OCI-LY7 (cell line): ENCODE measurements around the gene SNTB2. TPM values are rescaled to one million over a fixed set of nuclear protein-coding genes. Genes with fewer than 3 reads are reported as not detected.

ENCODE experiments used
- BruUV-seq: library from RNA; stranded (reverse); fragments of 400-500 nt; replicated peaks from 2 replicates; lab custom pipeline; 2021; lab: Mats Ljungman, UMichigan
- CTCF ChIA-PET: fragments of 300-600 bp; sonication (Branson Sonifier 250); formaldehyde crosslinking; loops from one replicate; lab custom pipeline; 2022; ENCODE audit warnings: antibody characterized with exemption; ENCODE audit not compliant: unreplicated experiment; lab: Charles Lee
- POLR2A ChIA-PET: fragments of 300-600 bp; sonication (Branson Sonifier 250); formaldehyde crosslinking; loops from one replicate; lab custom pipeline; 2022; ENCODE audit warnings: antibody characterized with exemption; lab: Charles Lee
- DNase-seq: peaks from one replicate; pipeline ENCODE4 v3.0.0-alpha.2; 2015; ENCODE audit warnings: low spot score
- H2AFZ ChIP-seq: fragments of 200-600 bp; sonication (generic), shearing (Covaris generic); 2 replicates; pipeline ENCODE4 v1.6.1; 2014; ENCODE audit warnings: mild to moderate bottlenecking, antibody characterized with exemption, low read length, moderate library complexity
- H3K27ac ChIP-seq: fragments of 200-600 bp; sonication (generic); 2 replicates; pipeline ENCODE4 v1.5.1; 2014; ENCODE audit warnings: mixed run types, low read depth, mild to moderate bottlenecking, moderate library complexity, low read length, inconsistent platforms; ENCODE audit not compliant: poor library complexity, severe bottlenecking
- H3K36me3 ChIP-seq: fragments of 200-600 bp; sonication (generic); 2 replicates; pipeline ENCODE4 v1.6.1; 2014; ENCODE audit warnings: mild to moderate bottlenecking, antibody characterized with exemption, low read length, moderate library complexity, mixed read lengths; ENCODE audit not compliant: insufficient read depth
- H3K4me1 ChIP-seq: fragments of 200-600 bp; sonication (generic); 2 replicates; pipeline ENCODE4 v1.5.1; 2014; ENCODE audit warnings: mild to moderate bottlenecking, low read length; ENCODE audit not compliant: insufficient read depth, poor library complexity, severe bottlenecking
- H3K4me2 ChIP-seq: fragments of 200-600 bp; sonication (generic); 2 replicates; pipeline ENCODE4 v1.6.1; 2014; ENCODE audit warnings: mild to moderate bottlenecking, low read length
- H3K4me3 ChIP-seq: fragments of 200-600 bp; sonication (generic); 2 replicates; pipeline ENCODE4 v1.5.1; 2014; ENCODE audit warnings: mild to moderate bottlenecking, low read depth, low read length; ENCODE audit not compliant: poor library complexity, severe bottlenecking
- H3K79me2 ChIP-seq: fragments of 200-600 bp; sonication (generic); 2 replicates; pipeline ENCODE4 v1.6.1; 2016; ENCODE audit warnings: low read depth, mild to moderate bottlenecking, low read length, moderate library complexity, mixed read lengths; ENCODE audit not compliant: insufficient read depth
- H3K9me2 ChIP-seq: fragments of 200-600 bp; sonication (generic); 2 replicates; pipeline ENCODE4 v1.6.1; 2016; ENCODE audit warnings: mild to moderate bottlenecking, low read length, mixed read lengths; ENCODE audit not compliant: insufficient read depth
- H3K9me3 ChIP-seq: fragments of 200-600 bp; sonication (generic); 2 replicates; pipeline ENCODE4 v1.6.1; 2014; ENCODE audit warnings: mild to moderate bottlenecking, mixed run types, low read length, mixed read lengths
- H4K20me1 ChIP-seq: fragments of 200-600 bp; sonication (generic); 2 replicates; pipeline ENCODE4 v1.6.1; 2014; ENCODE audit warnings: mild to moderate bottlenecking, antibody characterized with exemption, low read length, moderate library complexity, mixed read lengths; ENCODE audit not compliant: insufficient read depth
- EZH2phosphoT487 ChIP-seq: fragments of 200-600 bp; sonication (generic); IDR thresholded peaks from 2 replicates; pipeline ENCODE4 v1.6.1; 2018; ENCODE audit warnings: low read depth, borderline replicate concordance, mild to moderate bottlenecking, mixed run types, antibody characterized with exemption, low read length, moderate library complexity, mixed read lengths
- intact Hi-C: fragments of 100-400 bp; cut with micrococcal nuclease; formaldehyde crosslinking; loops from one replicate; pipeline ENCODE4 v1.10.0; 2022; ENCODE audit not compliant: unreplicated experiment
- total RNA-seq, 2 experiments: library from RNA; depleted of rRNA in 1 of 2; stranded (reverse); fragments of >200 nt in 1 of 2; shearing (Covaris generic) in 1 of 2; gene quantifications; 2 replicates each; pipeline ENCODE4 v1.2.3, GENCODE V29; 2014 to 2022
- TF ChIP-seq, protein P1 (sequence below): fragments of 200-600 bp; sonication (generic); conservative IDR thresholded peaks from 2 replicates; pipeline ENCODE4 v1.5.1; 2014; ENCODE audit warnings: mild to moderate bottlenecking, antibody characterized with exemption, low read length, moderate library complexity, mixed read lengths

The SNTB2 gene
- total RNA-seq, 2 experiments from 2014 or later, result 21.2 to 34.1 TPM

DNA sequence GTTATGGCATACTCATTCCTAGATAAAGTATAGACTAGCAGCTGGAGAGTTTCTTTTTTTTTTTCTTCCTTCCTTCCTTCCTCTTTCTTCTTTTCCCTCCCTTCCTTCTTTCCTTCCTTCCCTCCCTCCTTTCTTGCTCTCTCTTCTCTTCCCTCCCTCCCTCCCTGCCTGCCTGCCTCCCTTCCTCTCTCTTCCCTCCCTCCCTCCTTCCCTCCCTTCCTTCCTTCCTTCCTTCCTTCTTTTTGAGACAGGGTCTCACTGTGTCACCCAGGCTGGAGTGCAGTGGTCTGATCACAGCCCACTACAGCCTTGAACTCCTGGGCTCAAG lies 7.0 kb upstream of the SNTB2 start:
- POLR2A ChIA-PET, result interaction anchor here (0.6 kb wide), 1 partner anchor 89 kb away, joined by 3 read pairs; no protein-coding TSS in a partner anchor

DNA sequence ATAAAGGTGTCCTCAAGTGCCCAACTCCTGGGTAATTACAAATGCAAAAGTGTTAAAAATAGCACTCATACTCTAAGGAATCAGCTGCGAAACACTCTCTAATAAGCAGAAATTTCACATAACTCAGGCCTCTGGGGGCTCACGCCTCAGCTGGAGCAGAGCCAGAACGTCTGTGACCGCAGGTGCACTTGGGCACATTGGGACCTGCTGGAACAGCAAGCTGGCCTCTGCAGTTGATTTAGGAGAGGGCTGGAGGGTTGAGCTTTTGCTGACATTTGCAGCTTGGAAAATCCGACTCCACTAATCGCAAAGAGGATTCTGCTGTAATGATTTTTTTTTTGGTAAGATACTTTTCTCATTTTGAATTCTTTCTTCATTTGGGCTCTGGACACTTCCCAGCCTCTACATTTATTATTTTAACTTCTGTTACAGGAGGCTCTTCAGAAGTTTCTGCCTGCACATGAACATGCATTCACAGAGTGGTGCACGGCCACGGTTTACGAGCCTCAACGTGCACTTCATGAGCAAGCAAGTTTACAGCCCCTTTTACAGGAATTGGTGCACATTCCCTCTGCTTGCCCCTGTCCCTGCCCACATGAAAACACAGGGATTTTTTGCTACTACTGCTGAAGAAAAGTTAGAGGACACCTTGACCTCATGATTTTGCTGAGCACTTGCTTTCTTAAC lies 4.1 kb upstream of the SNTB2 start:
- POLR2A ChIA-PET, result interaction anchor here (1.0 kb wide), 1 partner anchor 14 kb away, joined by 3 read pairs; no protein-coding TSS in a partner anchor
- CTCF ChIA-PET, result no interaction called here

More for the DNA sequence above, 7.0 kb upstream of the SNTB2 start:
- TF ChIP-seq EZH2phosphoT487, result no peak
- TF ChIP-seq, protein P1, sequence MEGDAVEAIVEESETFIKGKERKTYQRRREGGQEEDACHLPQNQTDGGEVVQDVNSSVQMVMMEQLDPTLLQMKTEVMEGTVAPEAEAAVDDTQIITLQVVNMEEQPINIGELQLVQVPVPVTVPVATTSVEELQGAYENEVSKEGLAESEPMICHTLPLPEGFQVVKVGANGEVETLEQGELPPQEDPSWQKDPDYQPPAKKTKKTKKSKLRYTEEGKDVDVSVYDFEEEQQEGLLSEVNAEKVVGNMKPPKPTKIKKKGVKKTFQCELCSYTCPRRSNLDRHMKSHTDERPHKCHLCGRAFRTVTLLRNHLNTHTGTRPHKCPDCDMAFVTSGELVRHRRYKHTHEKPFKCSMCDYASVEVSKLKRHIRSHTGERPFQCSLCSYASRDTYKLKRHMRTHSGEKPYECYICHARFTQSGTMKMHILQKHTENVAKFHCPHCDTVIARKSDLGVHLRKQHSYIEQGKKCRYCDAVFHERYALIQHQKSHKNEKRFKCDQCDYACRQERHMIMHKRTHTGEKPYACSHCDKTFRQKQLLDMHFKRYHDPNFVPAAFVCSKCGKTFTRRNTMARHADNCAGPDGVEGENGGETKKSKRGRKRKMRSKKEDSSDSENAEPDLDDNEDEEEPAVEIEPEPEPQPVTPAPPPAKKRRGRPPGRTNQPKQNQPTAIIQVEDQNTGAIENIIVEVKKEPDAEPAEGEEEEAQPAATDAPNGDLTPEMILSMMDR, result no peak
- peaks cover 10% of the 10 kb centered on the region; the same call in 1 of the 2 replicates for H3K36me3 ChIP-seq
- H4K20me1 ChIP-seq, result no peaks in the 10 kb centered on the region
- intact Hi-C loops, result no loop called here
- BruUV-seq, result no TSS peak
- CTCF ChIA-PET, result no interaction called here
- no peaks in the 10 kb centered on the region for H3K9me3 ChIP-seq
- H3K4me2 ChIP-seq, result no peak overlapping the region
- no peaks in the 10 kb centered on the region for H3K4me1 ChIP-seq
- H3K79me2 ChIP-seq, result no peaks in the 10 kb centered on the region
- H3K9me2 ChIP-seq, result no peaks in the 10 kb centered on the region
- no peak overlapping the region for H3K27ac ChIP-seq
- no peak for DNase-seq
- no peak overlapping the region for H3K4me3 ChIP-seq
- no peak overlapping the region for H2AFZ ChIP-seq

More for the DNA sequence above, 4.1 kb upstream of the SNTB2 start:
- intact Hi-C loops, result no loop called here
- TF ChIP-seq, protein P1, result no peak
- Histone ChIP-seq H3K27ac (no peak overlapping the region), H3K79me2 (peaks cover 2% of the 10 kb centered on the region; the same call in 1 of the 2 replicates), H3K36me3 (no peaks in the 10 kb centered on the region), H3K4me2 (no peak overlapping the region), H3K9me3 (no peaks in the 10 kb centered on the region), H3K4me3 (no peak overlapping the region), H3K9me2 (no peaks in the 10 kb centered on the region), H2AFZ (no peak overlapping the region), H3K4me1 (peaks cover 6% of the 10 kb centered on the region), H4K20me1 (no peaks in the 10 kb centered on the region)
- DNase-seq, result no peak
- BruUV-seq, result no TSS peak
